H9 (cell line): ENCODE results near the gene IL32. TPM values are rescaled to one million over a fixed set of nuclear protein-coding genes. Genes with fewer than 3 reads are reported as not detected.
A peak's percentile ranks its signal among the peaks of the same experiment; 100 is the strongest.
"Not testable (repeated sequence)": the region's sequence is repeated elsewhere in the genome, so short reads cannot be mapped to it uniquely, and the experiment has no call there.

Experiments used
- DNase-seq: peaks from one replicate; pipeline ENCODE4 v3.0.0-alpha.2; 2017
- H2AFZ ChIP-seq: one replicate; pipeline ENCODE4 v1.6.1; 2013; ENCODE audit warnings: mild to moderate bottlenecking, low read length, control low read depth, moderate library complexity
- H2AK5ac ChIP-seq: 2 replicates; pipeline ENCODE4 v1.6.1; 2013; ENCODE audit warnings: low read length, control low read depth, mixed read lengths; ENCODE audit not compliant: insufficient read length
- H2BK120ac ChIP-seq: one replicate; pipeline ENCODE4 v1.6.1; 2013; ENCODE audit warnings: low read depth, mild to moderate bottlenecking, low read length, control low read depth, inconsistent platforms; ENCODE audit not compliant: poor library complexity, severe bottlenecking
- H2BK12ac ChIP-seq: 2 replicates; pipeline ENCODE4 v1.6.1; 2013; ENCODE audit warnings: low read length, control low read depth, mixed read lengths, low read depth; ENCODE audit not compliant: insufficient read length
- H2BK15ac ChIP-seq: 2 replicates; pipeline ENCODE4 v1.6.1; 2013; ENCODE audit warnings: low read depth, low read length, control low read depth
- H2BK20ac ChIP-seq: one replicate; pipeline ENCODE4 v1.6.1; 2013; ENCODE audit warnings: low read depth, mild to moderate bottlenecking, low read length, control low read depth, inconsistent platforms; ENCODE audit not compliant: poor library complexity, severe bottlenecking
- H2BK5ac ChIP-seq: 2 replicates; pipeline ENCODE4 v1.6.1; 2013; ENCODE audit warnings: low read length, control low read depth, mixed read lengths; ENCODE audit not compliant: insufficient read length
- H3K14ac ChIP-seq: 2 replicates; pipeline ENCODE4 v1.6.1; 2013; ENCODE audit warnings: low read length, control low read depth; ENCODE audit not compliant: insufficient read depth
- H3K18ac ChIP-seq: 2 replicates; pipeline ENCODE4 v1.6.1; 2013; ENCODE audit warnings: low read depth, mild to moderate bottlenecking, mixed read lengths, low read length, control low read depth; ENCODE audit not compliant: insufficient read length
- H3K23ac ChIP-seq: 2 replicates; pipeline ENCODE4 v1.6.1; 2013; ENCODE audit warnings: low read length, control low read depth, mixed read lengths, low read depth; ENCODE audit not compliant: insufficient read length
- H3K23me2 ChIP-seq: 2 replicates; pipeline ENCODE4 v1.6.1; 2013; ENCODE audit warnings: low read depth, mild to moderate bottlenecking, mixed read lengths, low read length, control low read depth; ENCODE audit not compliant: insufficient read length, poor library complexity, severe bottlenecking
- H3K27ac ChIP-seq: 2 replicates; pipeline ENCODE4 v1.5.1; 2013; ENCODE audit warnings: low read length, control low read depth, mixed read lengths, low read depth; ENCODE audit not compliant: insufficient read length
- H3K27me3 ChIP-seq: 2 replicates; pipeline ENCODE4 v1.6.1; 2013; ENCODE audit warnings: low read length, control low read depth, inconsistent platforms; ENCODE audit not compliant: insufficient read depth
- H3K4ac ChIP-seq: 2 replicates; pipeline ENCODE4 v1.6.1; 2013; ENCODE audit warnings: low read depth, mild to moderate bottlenecking, control low read depth, inconsistent platforms, low read length, moderate library complexity
- H3K4me1 ChIP-seq: 2 replicates; pipeline ENCODE4 v1.6.1; 2013; ENCODE audit warnings: low read length, control low read depth, inconsistent platforms; ENCODE audit not compliant: insufficient read depth
- H3K4me2 ChIP-seq: 2 replicates; pipeline ENCODE4 v1.6.1; 2013; ENCODE audit warnings: low read length, control low read depth, mixed read lengths; ENCODE audit not compliant: insufficient read length, insufficient read depth
- H3K56ac ChIP-seq: 2 replicates; pipeline ENCODE4 v1.6.1; 2013; ENCODE audit warnings: low read depth, mild to moderate bottlenecking, mixed read lengths, low read length, control low read depth; ENCODE audit not compliant: insufficient read length
- H3K79me1 ChIP-seq: 2 replicates; pipeline ENCODE4 v1.6.1; 2013; ENCODE audit warnings: low read depth, mild to moderate bottlenecking, moderate library complexity, low read length, control low read depth, inconsistent platforms; ENCODE audit not compliant: insufficient read depth, poor library complexity, severe bottlenecking
- H3K79me2 ChIP-seq: 2 replicates; pipeline ENCODE4 v1.6.1; 2013; ENCODE audit warnings: low read length, control low read depth, inconsistent platforms; ENCODE audit not compliant: insufficient read depth
- H3K9ac ChIP-seq: 2 replicates; pipeline ENCODE4 v1.6.1; 2013; ENCODE audit warnings: low read length, control low read depth, mixed read lengths; ENCODE audit not compliant: insufficient read length; ENCODE audit errors: extremely low read depth
- H3K9me3 ChIP-seq: one replicate; pipeline ENCODE4 v1.6.1; 2013; ENCODE audit warnings: low read depth, low read length, inconsistent platforms; ENCODE audit not compliant: control insufficient read depth
- H3T11ph ChIP-seq: one replicate; pipeline ENCODE4 v1.6.1; 2013; ENCODE audit warnings: mild to moderate bottlenecking, low read length, control low read depth, inconsistent platforms
- H4K20me1 ChIP-seq: one replicate; pipeline ENCODE4 v1.6.1; 2013; ENCODE audit not compliant: control insufficient read depth, insufficient read length, insufficient read depth
- H4K5ac ChIP-seq: 2 replicates; pipeline ENCODE4 v1.6.1; 2013; ENCODE audit warnings: low read depth, mild to moderate bottlenecking, mixed read lengths, low read length, control low read depth; ENCODE audit not compliant: insufficient read length
- H4K8ac ChIP-seq: replicated peaks from 2 replicates; pipeline ENCODE4 v1.6.1; 2013; ENCODE audit warnings: low read length, control low read depth, mixed read lengths, low read depth; ENCODE audit not compliant: insufficient read length
- H4K91ac ChIP-seq: 2 replicates; pipeline ENCODE4 v1.6.1; 2013; ENCODE audit warnings: low read depth, mild to moderate bottlenecking, moderate library complexity, mixed read lengths, low read length, control low read depth; ENCODE audit not compliant: insufficient read length
- H3K27ac Mint-ChIP-seq, 3 experiments: 2 replicates in 2 of 3; 3 replicates in 1 of 3; pipeline ENCODE4 v1.8.0; 2020 to 2021; ENCODE audit warnings: mixed read lengths in 3 of 3, mild to moderate bottlenecking in 1 of 3, moderate library complexity in 1 of 3
- H3K27me3 Mint-ChIP-seq: 2 replicates; pipeline ENCODE4 v1.8.0; 2021; ENCODE audit warnings: low read depth, mild to moderate bottlenecking, moderate library complexity, mixed read lengths
- H3K36me3 Mint-ChIP-seq, 3 experiments: 2 replicates in 2 of 3; 3 replicates in 1 of 3; pipeline ENCODE4 v1.8.0; 2020 to 2021; ENCODE audit warnings: low read depth in 3 of 3, mixed read lengths in 3 of 3; ENCODE audit not compliant: insufficient read depth in 1 of 3
- H3K4me1 Mint-ChIP-seq, 2 experiments: 2 replicates each; pipeline ENCODE4 v1.8.0; 2020; ENCODE audit warnings: mixed read lengths in 2 of 2
- H3K4me3 Mint-ChIP-seq, 2 experiments: 2 replicates in 1 of 2; 3 replicates in 1 of 2; pipeline ENCODE4 v1.8.0; 2020 to 2021; ENCODE audit warnings: mild to moderate bottlenecking in 2 of 2, mixed read lengths in 2 of 2, moderate library complexity in 1 of 2
- H3K9me3 Mint-ChIP-seq, 2 experiments: 2 replicates in 1 of 2; 3 replicates in 1 of 2; pipeline ENCODE4 v1.8.0; 2020; ENCODE audit warnings: mild to moderate bottlenecking in 2 of 2, mixed read lengths in 2 of 2, moderate library complexity in 1 of 2
- WGBS: extraction: QIAGEN DNeasy Blood & Tissue Kit; methylation state at CpG from one replicate; pipeline ENCODE4 v1.1.7; 2013; ENCODE audit warnings: missing lambda C conversion rate, low lambda C conversion rate, mixed read lengths; ENCODE audit not compliant: insufficient read length; ENCODE audit errors: extremely low coverage; 5-methylcytosine and 5-hydroxymethylcytosine counted together
- total RNA-seq: library from RNA; stranded (reverse); gene quantifications from 2 replicates; pipeline ENCODE4 v1.2.1, GENCODE V29; 2021

Gene IL32
- total RNA-seq, 1 experiment from 2014 or later: 2.0 TPM

DNA sequence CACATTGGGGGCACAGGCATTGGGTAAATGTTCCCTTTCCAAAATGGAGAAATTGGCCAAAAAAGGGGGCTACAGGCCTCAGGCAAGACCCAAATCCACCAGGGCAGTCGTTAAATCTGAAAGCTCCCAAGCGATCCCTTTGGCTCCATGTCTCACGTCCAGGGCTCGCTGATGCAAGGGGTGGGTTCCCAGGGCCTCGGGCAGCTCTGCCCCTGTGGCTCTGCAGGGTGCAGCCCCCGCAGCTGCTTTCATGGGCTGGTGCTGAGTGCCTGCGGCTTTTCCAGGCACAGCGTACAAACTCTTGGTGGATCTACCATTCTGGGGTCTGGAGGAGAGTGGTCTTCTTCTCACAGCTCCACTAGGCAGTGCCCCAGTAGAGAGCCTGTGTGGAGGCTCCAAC is 18.0 kb downstream of the IL32 start:
- not testable (repeated sequence) for H3K14ac ChIP-seq, H3K4me1 ChIP-seq, H3K27ac ChIP-seq, H3K27me3 ChIP-seq, H2BK5ac ChIP-seq, H3K4me2 ChIP-seq, H2BK20ac ChIP-seq, H3K9ac ChIP-seq, H2BK120ac ChIP-seq, DNase-seq, H4K8ac ChIP-seq, H2AFZ ChIP-seq, H3K9me3 ChIP-seq, H3K56ac ChIP-seq, H3K27me3 Mint-ChIP-seq, H3K4me3 Mint-ChIP-seq, H2AK5ac ChIP-seq, H3K4ac ChIP-seq, H3K9me3 Mint-ChIP-seq, H4K91ac ChIP-seq, H3K18ac ChIP-seq, H2BK12ac ChIP-seq, H4K5ac ChIP-seq, H2BK15ac ChIP-seq, H3T11ph ChIP-seq, H3K79me2 ChIP-seq, H3K79me1 ChIP-seq, H3K23me2 ChIP-seq, H3K23ac ChIP-seq, H4K20me1 ChIP-seq
- Mint-ChIP-seq H3K27ac (peak overlapping the region in 1 of 3 experiments; percentile 68; a peak in 2 of 7 replicates), H3K36me3 (peaks cover 3 to 43% (median 9%) of the 10 kb centered on the region in 3 experiments; a peak in 6 of 7 replicates), H3K4me1 (peaks cover 17 to 18% of the 10 kb centered on the region in 2 experiments)
- no CpG with 5 or more reads among the region's 8 CpGs for WGBS
